Tibial nerve (tissue), 4 donors: ENCODE results near the gene ABLIM3.

Experiments used
- CTCF ChIP-seq, 5 experiments: fragments of 200-600 bp in 3 of 5; fragments of 450-650 bp in 2 of 5; sonication (generic) in 3 of 5; IDR thresholded peaks; one replicate each; pipeline ENCODE4 v1.5.1; 2016 to 2019; ENCODE audit warnings: antibody characterized with exemption in 5 of 5, mild to moderate bottlenecking in 3 of 5, moderate library complexity in 2 of 5
- EP300 ChIP-seq, 2 donors: sonication (generic); formaldehyde crosslinking; IDR thresholded peaks; one replicate each; pipeline ENCODE4 v1.6.1; 2017; ENCODE audit warnings: antibody characterized with exemption in 2 of 2, mild to moderate bottlenecking in 1 of 2
- POLR2A ChIP-seq, 2 donors: fragments of 450-650 bp; IDR thresholded peaks; one replicate each; pipeline ENCODE4 v1.6.1; 2017; ENCODE audit warnings: antibody characterized with exemption in 2 of 2, mild to moderate bottlenecking in 2 of 2, moderate library complexity in 2 of 2

- TF ChIP-seq CTCF (IDR thresholded peaks at IDR 0.05) (peak in 1 of 5 experiments; percentile 17), POLR2A (IDR thresholded peaks at IDR 0.05) (no peak), EP300 (IDR thresholded peaks at IDR 0.05) (no peak)
These were observed 123.3 kb downstream of the ABLIM3 start for GRCh38 chr5:149264439-149265067.
